Astrocyte (in vitro differentiated cells and primary cell): ENCODE results near the gene VAPA. TPM values are rescaled to one million over a fixed set of nuclear protein-coding genes. Genes with fewer than 3 reads are reported as not detected.

ENCODE experiments used
- DNase-seq: peaks from one replicate; pipeline ENCODE4 v3.0.0-alpha.2; 2010; ENCODE audit warnings: low read depth
- FAIRE-seq: peaks from 2 replicates; lab custom pipeline; 2011; peaks lifted over from hg19 to GRCh38; lab: Jason Lieb, UNC
- H2AFZ ChIP-seq: 2 replicates; pipeline ENCODE4 v1.6.0; 2012; ENCODE audit warnings: low read depth, low read length, inconsistent platforms
- H3K27ac ChIP-seq: 2 replicates; pipeline ENCODE4 v1.5.1; 2011; ENCODE audit warnings: low read depth, low read length, inconsistent platforms
- H3K27me3 ChIP-seq: 2 replicates; pipeline ENCODE4 v1.6.0; 2011; ENCODE audit warnings: low read length, inconsistent platforms; ENCODE audit not compliant: insufficient read depth
- H3K36me3 ChIP-seq: 2 replicates; pipeline ENCODE4 v1.5.1; 2011; ENCODE audit warnings: low read length, inconsistent platforms; ENCODE audit not compliant: insufficient read depth
- H3K4me1 ChIP-seq: 2 replicates; pipeline ENCODE4 v1.5.1; 2011; ENCODE audit warnings: low read length, inconsistent platforms; ENCODE audit not compliant: insufficient read depth
- H3K4me2 ChIP-seq: 2 replicates; pipeline ENCODE4 v1.6.0; 2012; ENCODE audit warnings: low read length, inconsistent platforms
- H3K4me3 ChIP-seq: 2 replicates; pipeline ENCODE4 v1.5.1; 2011; ENCODE audit warnings: low read depth, mild to moderate bottlenecking, low read length, inconsistent platforms; ENCODE audit not compliant: insufficient read depth
- H3K79me2 ChIP-seq: 2 replicates; pipeline ENCODE4 v1.6.0; 2012; ENCODE audit warnings: mild to moderate bottlenecking, low read length, inconsistent platforms; ENCODE audit not compliant: insufficient read depth
- H3K9ac ChIP-seq: 2 replicates; pipeline ENCODE4 v1.6.0; 2012; ENCODE audit warnings: mild to moderate bottlenecking, low read length, inconsistent platforms
- H3K9me3 ChIP-seq: 2 replicates; pipeline ENCODE4 v1.5.1; 2012; ENCODE audit warnings: low read depth, mild to moderate bottlenecking, low read length, inconsistent platforms; ENCODE audit not compliant: insufficient read depth
- H4K20me1 ChIP-seq: 2 replicates; pipeline ENCODE4 v1.6.0; 2012; ENCODE audit warnings: low read length, inconsistent platforms; ENCODE audit not compliant: insufficient read depth
- H3K27ac Mint-ChIP-seq: one replicate; pipeline ENCODE4 v1.8.0; 2021; ENCODE audit warnings: mild to moderate bottlenecking, mixed read lengths; ENCODE audit not compliant: unreplicated experiment
- H3K27me3 Mint-ChIP-seq: one replicate; pipeline ENCODE4 v1.8.0; 2021; ENCODE audit warnings: low read depth, mixed read lengths; ENCODE audit not compliant: unreplicated experiment
- H3K36me3 Mint-ChIP-seq: one replicate; pipeline ENCODE4 v1.8.0; 2021; ENCODE audit warnings: low read depth, mixed read lengths; ENCODE audit not compliant: unreplicated experiment
- H3K4me1 Mint-ChIP-seq: one replicate; pipeline ENCODE4 v1.8.0; 2021; ENCODE audit warnings: low read depth, mixed read lengths; ENCODE audit not compliant: unreplicated experiment
- H3K4me3 Mint-ChIP-seq: one replicate; pipeline ENCODE4 v1.8.0; 2021; ENCODE audit warnings: mild to moderate bottlenecking, moderate library complexity, mixed read lengths; ENCODE audit not compliant: unreplicated experiment
- H3K9me3 Mint-ChIP-seq: one replicate; pipeline ENCODE4 v1.8.0; 2021; ENCODE audit warnings: mild to moderate bottlenecking, mixed read lengths; ENCODE audit not compliant: unreplicated experiment
- CTCF ChIP-seq: IDR thresholded peaks from 2 replicates; pipeline ENCODE4 v1.5.1; 2011; ENCODE audit warnings: low read depth, mild to moderate bottlenecking, inconsistent platforms, low read length, moderate library complexity; ENCODE audit not compliant: insufficient read depth
- EZH2 ChIP-seq: IDR thresholded peaks from 2 replicates; pipeline ENCODE4 v1.6.1; 2012; ENCODE audit warnings: mild to moderate bottlenecking, low read length, inconsistent platforms; ENCODE audit not compliant: insufficient read depth
- total RNA-seq: library from RNA; stranded (reverse); gene quantifications from 2 replicates; pipeline ENCODE4 v1.2.1, GENCODE V29; 2021

VAPA gene
- total RNA-seq, 1 donor from 2014 or later, result 181 TPM

- TF ChIP-seq CTCF (no peak), EZH2 (no peak)
Observed at GRCh38 chr18:9870431-9871008, 43.3 kb upstream of the VAPA start.

GRCh38 chr18:9871244-9871746, 42.5 kb upstream of the VAPA start:
- H3K4me3 ChIP-seq, result no peak overlapping the region

More at GRCh38 chr18:9870431-9871008, 43.3 kb upstream of the VAPA start:
- peak overlapping the region; percentile 50 for H3K27ac Mint-ChIP-seq
- peak overlapping the region; percentile 14 for H3K4me2 ChIP-seq
- no peaks in the 10 kb centered on the region for H3K27me3 ChIP-seq
- no peaks in the 10 kb centered on the region for H3K36me3 ChIP-seq
- no peaks in the 10 kb centered on the region for H3K79me2 ChIP-seq
- peaks cover 10% of the 10 kb centered on the region for H3K9me3 Mint-ChIP-seq
- H3K9ac ChIP-seq, result no peak overlapping the region
- H3K27me3 Mint-ChIP-seq, result no peaks in the 10 kb centered on the region
- DNase-seq (no peak), FAIRE-seq (no peak)
- peaks cover 7% of the 10 kb centered on the region for H3K9me3 ChIP-seq
- no peak overlapping the region for H3K27ac ChIP-seq
- no peak overlapping the region for H3K4me3 Mint-ChIP-seq
- H2AFZ ChIP-seq, result peak overlapping the region; percentile 12
- no peak overlapping the region for H3K4me3 ChIP-seq
- H3K4me1 ChIP-seq, result peaks cover 24% of the 10 kb centered on the region
- H3K36me3 Mint-ChIP-seq, result peaks cover 7% of the 10 kb centered on the region
- peaks cover 26% of the 10 kb centered on the region for H3K4me1 Mint-ChIP-seq
- no peaks in the 10 kb centered on the region for H4K20me1 ChIP-seq

More at GRCh38 chr18:9871244-9871746, 42.5 kb upstream of the VAPA start:
- TF ChIP-seq CTCF (no peak), EZH2 (no peak)
- H3K36me3 ChIP-seq, result no peaks in the 10 kb centered on the region
- H3K9me3 ChIP-seq, result peaks cover under 1% of the 10 kb centered on the region
- no peaks in the 10 kb centered on the region for H3K27me3 Mint-ChIP-seq
- FAIRE-seq, result no peak
- H4K20me1 ChIP-seq, result no peaks in the 10 kb centered on the region
- H3K27ac ChIP-seq, result no peak overlapping the region
- H3K9me3 Mint-ChIP-seq, result peaks cover 5% of the 10 kb centered on the region
- no peak overlapping the region for H3K9ac ChIP-seq
- H3K27ac Mint-ChIP-seq, result no peak overlapping the region
- no peak overlapping the region for H3K4me3 Mint-ChIP-seq
- no peak overlapping the region for H3K4me2 ChIP-seq
- no peaks in the 10 kb centered on the region for H3K79me2 ChIP-seq
- no peaks in the 10 kb centered on the region for H3K27me3 ChIP-seq
- peaks cover 26% of the 10 kb centered on the region for H3K4me1 Mint-ChIP-seq
- no peak overlapping the region for H2AFZ ChIP-seq
- H3K36me3 Mint-ChIP-seq, result no peaks in the 10 kb centered on the region
- peaks cover 26% of the 10 kb centered on the region for H3K4me1 ChIP-seq
- no peak for DNase-seq
